Suprapubic skin (tissue), 3 donors: ENCODE measurements around the gene ATPAF1.

Experiments
- POLR2AphosphoS5 ChIP-seq, 3 donors: sonication (generic); formaldehyde crosslinking; IDR thresholded peaks; one replicate each; pipeline ENCODE4 v1.6.1; 2017; ENCODE audit warnings: antibody characterized with exemption in 3 of 3
- TF ChIP-seq, protein P1 (sequence below), 2 donors: fragments of 200-600 bp in 1 of 2; fragments of 450-650 bp in 1 of 2; sonication (generic) in 1 of 2; IDR thresholded peaks; one replicate each; pipeline ENCODE4 v1.5.1; 2016 to 2019; ENCODE audit warnings: antibody characterized with exemption in 2 of 2, mild to moderate bottlenecking in 1 of 2, moderate library complexity in 1 of 2

DNA sequence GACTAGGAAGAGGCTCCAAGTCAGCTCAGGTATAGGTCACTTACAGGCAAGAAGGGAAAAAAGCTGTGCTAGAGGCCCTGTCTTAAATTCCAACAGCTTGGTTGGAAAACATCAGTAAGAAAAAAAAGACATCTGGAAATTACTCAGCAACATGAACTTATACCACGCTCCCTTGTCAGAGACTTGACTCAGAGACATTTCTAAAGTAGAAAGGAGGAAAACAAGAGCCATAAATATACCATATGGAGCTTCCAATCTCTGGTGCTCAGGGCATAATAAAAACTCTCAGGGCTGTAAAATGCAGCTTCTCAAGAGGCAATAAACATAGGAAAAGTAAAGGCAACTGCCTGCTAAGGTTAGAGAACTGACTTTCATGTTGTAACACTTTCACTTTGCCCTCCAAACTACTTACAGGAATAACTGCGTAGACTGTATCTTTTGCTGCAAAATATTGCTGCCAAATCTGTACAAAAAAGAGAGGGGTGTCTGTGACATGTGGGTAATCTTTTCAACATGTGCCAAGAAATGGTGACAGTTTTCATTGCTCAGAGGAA lies 14.7 kb downstream of the ATPAF1 start:
- TF ChIP-seq, protein P1, sequence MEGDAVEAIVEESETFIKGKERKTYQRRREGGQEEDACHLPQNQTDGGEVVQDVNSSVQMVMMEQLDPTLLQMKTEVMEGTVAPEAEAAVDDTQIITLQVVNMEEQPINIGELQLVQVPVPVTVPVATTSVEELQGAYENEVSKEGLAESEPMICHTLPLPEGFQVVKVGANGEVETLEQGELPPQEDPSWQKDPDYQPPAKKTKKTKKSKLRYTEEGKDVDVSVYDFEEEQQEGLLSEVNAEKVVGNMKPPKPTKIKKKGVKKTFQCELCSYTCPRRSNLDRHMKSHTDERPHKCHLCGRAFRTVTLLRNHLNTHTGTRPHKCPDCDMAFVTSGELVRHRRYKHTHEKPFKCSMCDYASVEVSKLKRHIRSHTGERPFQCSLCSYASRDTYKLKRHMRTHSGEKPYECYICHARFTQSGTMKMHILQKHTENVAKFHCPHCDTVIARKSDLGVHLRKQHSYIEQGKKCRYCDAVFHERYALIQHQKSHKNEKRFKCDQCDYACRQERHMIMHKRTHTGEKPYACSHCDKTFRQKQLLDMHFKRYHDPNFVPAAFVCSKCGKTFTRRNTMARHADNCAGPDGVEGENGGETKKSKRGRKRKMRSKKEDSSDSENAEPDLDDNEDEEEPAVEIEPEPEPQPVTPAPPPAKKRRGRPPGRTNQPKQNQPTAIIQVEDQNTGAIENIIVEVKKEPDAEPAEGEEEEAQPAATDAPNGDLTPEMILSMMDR (IDR thresholded peaks at IDR 0.05) = no peak
- no peak for TF ChIP-seq POLR2AphosphoS5 (IDR thresholded peaks at IDR 0.05)
